HG03354 (cell line): ENCODE results near the gene HOXA10.

Source experiments
- ATAC-seq: cut with Tn5 transposase; IDR thresholded peaks from one replicate; pipeline ENCODE4 v1.9.1; 2021; ENCODE audit warnings: mild to moderate bottlenecking; ENCODE audit not compliant: unreplicated experiment, poor library complexity, severe bottlenecking

Gene HOXA10

GRCh38 chr7:27159266-27160144 is 14.6 kb downstream of the HOXA10 start:
- ATAC-seq: no peak

- ATAC-seq: no peak
These were observed 15.5 kb downstream of the HOXA10 start for GRCh38 chr7:27158436-27159265.

GRCh38 chr7:27157702-27158431 is 16.3 kb downstream of the HOXA10 start:
- ATAC-seq: no peak

- ATAC-seq: no peak
These were observed 17.0 kb downstream of the HOXA10 start for GRCh38 chr7:27156916-27157701.

GRCh38 chr7:27156508-27156898 is 17.6 kb downstream of the HOXA10 start, which contains the start of gene HOXA7:
Gene HOXA7, minus strand, starts transcription at chr7:27156675. Its CDS starts 130 bp downstream, at chr7:27156545.
- ATAC-seq: no peak

- ATAC-seq: no peak
These were observed 18.2 kb downstream of the HOXA10 start for GRCh38 chr7:27155816-27156507.

GRCh38 chr7:27154901-27155815 is 19.0 kb downstream of the HOXA10 start:
- no peak for ATAC-seq

- no peak for ATAC-seq
These were observed 19.8 kb downstream of the HOXA10 start for GRCh38 chr7:27154369-27154768.

- no peak for ATAC-seq
These were observed 20.6 kb downstream of the HOXA10 start for GRCh38 chr7:27153526-27153925.

GRCh38 chr7:27152816-27153442 is 21.2 kb downstream of the HOXA10 start:
- no peak for ATAC-seq

- ATAC-seq: no peak
These were observed 21.9 kb downstream of the HOXA10 start, which contains the start of gene HOXA3 for GRCh38 chr7:27151931-27152815. Gene HOXA3, minus strand, starts transcription at chr7:27152583. Its CDS starts 41,943 bp downstream, at chr7:27110640.

- no peak for ATAC-seq
These were observed 22.7 kb downstream of the HOXA10 start for GRCh38 chr7:27151341-27151930.

GRCh38 chr7:27150568-27151340 is 23.4 kb downstream of the HOXA10 start:
- peak; percentile 80 for ATAC-seq

GRCh38 chr7:27149842-27150567 is 24.1 kb downstream of the HOXA10 start:
- no peak for ATAC-seq
